Kidney (tissue), 14 donors: ENCODE data around the gene UBE2N. TPM values are rescaled to one million over a fixed set of nuclear protein-coding genes. Genes with fewer than 3 reads are reported as not detected.
A peak's percentile ranks its signal among the peaks of the same experiment; 100 is the strongest.

ENCODE experiments used
- DNase-seq, 5 donors: peaks; one replicate each; pipeline ENCODE4 v3.0.0-alpha.2; 2013 to 2020
- FAIRE-seq: peaks from 2 replicates; lab custom pipeline; 2012; peaks lifted over from hg19 to GRCh38; lab: Jason Lieb, UNC
- H3K27ac ChIP-seq, 2 donors: one replicate each; pipeline ENCODE4 v1.7.0; 2013; ENCODE audit warnings: low read depth in 2 of 2, low read length in 2 of 2, inconsistent platforms in 1 of 2
- H3K27me3 ChIP-seq: one replicate; pipeline ENCODE4 v1.7.1; 2013; ENCODE audit warnings: low read length, inconsistent platforms; ENCODE audit not compliant: control insufficient read depth, insufficient read depth
- H3K36me3 ChIP-seq, 3 donors: one replicate each; pipeline versions ENCODE4 v1.7.0 to v1.7.1; 2013; ENCODE audit warnings: low read length in 3 of 3, control low read depth in 1 of 3, inconsistent platforms in 1 of 3; ENCODE audit not compliant: insufficient read depth in 3 of 3, control insufficient read depth in 2 of 3
- H3K4me1 ChIP-seq, 3 donors: one replicate each; pipeline versions ENCODE4 v1.7.0 to v1.7.1; 2013; ENCODE audit warnings: low read length in 3 of 3, inconsistent platforms in 1 of 3, low read depth in 1 of 3; ENCODE audit not compliant: control insufficient read depth in 2 of 3, insufficient read depth in 2 of 3
- H3K4me3 ChIP-seq, 3 donors: one replicate each; pipeline versions ENCODE4 v1.7.0 to v1.8.1; 2013; ENCODE audit warnings: low read length in 3 of 3, control low read depth in 1 of 3, inconsistent platforms in 1 of 3
- H3K9ac ChIP-seq, 3 donors: one replicate each; pipeline versions ENCODE4 v1.7.0 to v1.7.1; 2013; ENCODE audit warnings: low read length in 3 of 3, control low read depth in 1 of 3, inconsistent platforms in 1 of 3
- H3K9me3 ChIP-seq, 3 donors: one replicate each; pipeline versions ENCODE4 v1.7.0 to v1.7.1; 2013; ENCODE audit warnings: low read length in 3 of 3, control low read depth in 1 of 3, inconsistent platforms in 1 of 3; ENCODE audit not compliant: control insufficient read depth in 2 of 3, insufficient read depth in 1 of 3
- CTCF ChIP-seq: IDR thresholded peaks from 3 replicates; pipeline ENCODE4 v1.5.1; 2012; ENCODE audit warnings: mild to moderate bottlenecking, moderate library complexity, borderline replicate concordance; ENCODE audit not compliant: insufficient read depth; ENCODE audit errors: extremely low read depth
- intact Hi-C: fragments of 100-400 bp; cut with DNase I; formaldehyde crosslinking; loops from one replicate; pipeline ENCODE4 v1.11.1; 2022
- polyA plus RNA-seq: library from polyadenylated mRNA; stranded (reverse); fragments of 350-450 nt; fragmentation: Illumina TruSeq; extraction: RNeasy Lipid Tissue Mini Kit (QIAGEN cat#74804); gene quantifications from one replicate; pipeline ENCODE4 v1.2.3, GENCODE V29; 2014; ENCODE audit warnings: low read depth, low replicate concordance; ENCODE audit not compliant: insufficient read depth
- total RNA-seq: library from RNA; stranded (reverse); fragmentation: NEBNext Ultra II Directional; extraction: Animal tissue kit (Norgen Biotek cat#: 25700); gene quantifications from one replicate; pipeline ENCODE4 v1.2.1, GENCODE V29; 2021
- donor health status: control.
- donor health status: control.
- donor health status: control.
- donor health status: control.
- donor health status: control.
- donor health status: DM: yes; HTN: yes; CAD: no.
- donor health status: Normal renal cell carcinoma (clear cell type).

UBE2N gene
- total and polyA plus RNA-seq, 2 donors from 2014 or later, result 84.7 to 97.3 TPM

DNA sequence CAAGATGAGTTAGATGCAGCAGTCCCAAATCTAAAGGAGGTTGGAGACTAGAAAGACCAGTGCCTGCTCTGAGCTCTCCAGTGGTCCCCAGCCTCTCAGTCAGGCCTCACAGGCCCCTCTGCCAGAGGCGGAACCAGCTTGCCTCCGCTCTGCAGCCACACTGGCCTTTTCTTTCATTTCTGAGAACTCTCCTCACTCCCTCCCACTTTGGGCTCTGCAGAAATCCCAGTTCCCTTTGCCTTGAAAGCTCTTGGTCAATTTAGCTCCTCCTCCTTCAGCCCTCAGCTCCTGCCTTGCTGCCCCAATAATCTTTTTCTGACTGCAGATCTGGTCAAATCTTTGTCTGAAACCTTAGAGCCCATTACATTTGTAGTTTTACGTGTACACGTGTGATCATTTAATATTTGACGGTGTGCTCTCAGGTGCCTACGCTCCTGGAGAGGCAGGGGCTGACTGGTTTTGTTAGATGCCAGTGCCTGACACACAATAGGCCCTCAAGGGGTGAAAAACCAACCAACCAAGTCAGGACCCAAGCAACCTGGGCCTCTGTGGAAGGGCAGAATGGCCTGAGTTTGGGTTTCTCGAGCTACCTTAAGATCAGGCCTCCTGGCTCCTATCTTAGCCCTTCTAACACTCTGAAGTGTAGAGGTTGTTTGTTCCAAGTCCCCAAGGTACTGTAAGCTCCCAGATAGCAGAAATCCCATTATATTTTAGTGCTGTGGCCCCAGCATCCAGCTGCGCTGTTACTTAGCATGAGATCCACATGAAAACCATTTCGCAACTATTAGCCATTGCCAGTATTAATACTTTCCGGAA is 65.1 kb downstream of the UBE2N start:
- DNase-seq (peak in 4 of 5 donors; percentile 29 to 61 (median 58)), FAIRE-seq (no peak)
- no peaks in the 10 kb centered on the region for H3K36me3 ChIP-seq
- H3K4me3 ChIP-seq, result peak overlapping the region; percentile 66 to 89 (median 74)
- no peak for TF ChIP-seq CTCF
- intact Hi-C loops, result no loop called here
- peak overlapping the region; percentile 82 to 90 for H3K27ac ChIP-seq
- H3K27me3 ChIP-seq, result no peaks in the 10 kb centered on the region
- peak overlapping the region in 2 of 3 donors; percentile 11 to 90 for H3K9ac ChIP-seq
- peaks cover 3 to 12% (median 5%) of the 10 kb centered on the region in 3 donors for H3K4me1 ChIP-seq
- H3K9me3 ChIP-seq, result no peaks in the 10 kb centered on the region

- Histone ChIP-seq H3K27me3 (no peaks in the 10 kb centered on the region), H3K4me3 (peak overlapping the region in 1 of 3 donors; percentile 74), H3K9ac (peak overlapping the region in 1 of 3 donors; percentile 90), H3K4me1 (peaks cover 2 to 7% (median 3%) of the 10 kb centered on the region in 3 donors), H3K27ac (peak overlapping the region; percentile 82 to 90), H3K36me3 (no peaks in the 10 kb centered on the region), H3K9me3 (no peaks in the 10 kb centered on the region)
- peak in 1 of 5 donors; percentile 36 for DNase-seq
- FAIRE-seq, result no peak
- no peak for TF ChIP-seq CTCF
- intact Hi-C loops, result no loop called here
Observed at GRCh38 chr12:93375906-93376305, 65.8 kb downstream of the UBE2N start.

DNA sequence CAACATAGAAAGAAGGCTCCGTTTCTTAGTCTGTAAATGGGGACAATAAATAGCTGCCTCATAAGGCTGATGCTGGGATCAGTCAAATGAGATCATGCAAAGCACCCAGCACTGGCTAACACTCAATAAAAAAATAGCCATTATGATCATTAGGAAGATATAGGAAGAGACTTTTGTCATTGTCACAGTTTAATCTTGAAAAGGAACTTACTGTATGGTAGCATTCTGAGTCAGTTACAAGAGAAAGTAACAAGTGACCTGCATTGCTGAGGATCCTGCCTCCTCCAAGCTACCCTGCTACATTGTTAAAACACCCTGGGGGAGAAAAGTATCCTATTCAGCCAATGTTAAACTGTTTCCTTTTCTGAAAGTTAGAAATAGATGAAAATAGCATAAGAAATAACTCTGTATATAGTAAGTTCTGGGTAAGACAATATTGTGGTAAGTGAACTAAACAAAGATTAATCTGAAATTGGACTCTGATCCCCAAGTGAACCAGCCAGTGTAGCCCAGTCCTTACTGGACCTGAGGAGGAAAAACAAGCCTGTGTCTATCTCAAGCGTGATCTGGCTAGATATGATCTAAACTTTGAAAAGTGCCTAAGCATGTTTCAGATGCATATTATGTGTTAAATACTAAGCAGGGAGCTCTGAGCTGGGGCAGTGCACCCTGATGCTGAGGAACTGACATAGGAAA is 67.6 kb downstream of the UBE2N start:
- Histone ChIP-seq H3K4me1 (peaks cover 2 to 7% (median 3%) of the 10 kb centered on the region in 3 donors), H3K4me3 (peak overlapping the region in 1 of 3 donors; percentile 37), H3K27me3 (no peaks in the 10 kb centered on the region), H3K36me3 (no peaks in the 10 kb centered on the region), H3K27ac (peak overlapping the region; percentile 15 to 57), H3K9me3 (no peaks in the 10 kb centered on the region), H3K9ac (peak overlapping the region in 1 of 3 donors; percentile 21)
- intact Hi-C loops, result no loop called here
- TF ChIP-seq CTCF, result no peak
- no peak for FAIRE-seq
- peak in 2 of 5 donors; percentile 15 to 20 for DNase-seq
